SK-N-SH (cell line): ENCODE measurements around the gene CNTNAP2. TPM values are rescaled to one million over a fixed set of nuclear protein-coding genes. Genes with fewer than 3 reads are reported as not detected.

Source experiments
- CTCF ChIA-PET: fragments of 300-600, 350-600 bp; formaldehyde crosslinking; extraction: SDS; loops from one replicate; lab custom pipeline; 2021; lab: Yijun Ruan, JAX
- POLR2A ChIA-PET: fragments of 350-600 bp; sonication (Branson Sonifier 250); formaldehyde crosslinking; extraction: SDS; loops from one replicate; lab custom pipeline; 2020; ENCODE audit warnings: antibody characterized with exemption, inconsistent platforms; lab: Yijun Ruan, JAX
- DNase-seq: peaks from one replicate; pipeline ENCODE4 v3.0.0; 2012
- H2AFZ ChIP-seq: fragments of 200-600 bp; sonication (generic); 2 replicates; pipeline ENCODE4 v1.8.1; 2016; ENCODE audit warnings: antibody characterized with exemption, mild to moderate bottlenecking, low read depth
- H3F3A ChIP-seq: fragments of 200-600 bp; sonication (generic); replicated peaks from 2 replicates; pipeline ENCODE3; 2016; ENCODE audit warnings: antibody characterized with exemption, mild to moderate bottlenecking; ENCODE audit not compliant: insufficient read depth
- H3K27ac ChIP-seq, 2 experiments: fragments of 200-500 bp in 1 of 2; fragments of 200-600 bp in 1 of 2; sonication (Bioruptor generic) in 1 of 2; sonication (generic), shearing (Covaris generic) in 1 of 2; 2 replicates each; pipeline versions ENCODE4 v1.5.1 to v1.6.1; 2014 to 2016; ENCODE audit warnings: low read depth in 2 of 2, inconsistent platforms in 1 of 2, low read length in 1 of 2, mild to moderate bottlenecking in 1 of 2, mixed read lengths in 1 of 2
- H3K27me3 ChIP-seq: fragments of 200-600 bp; sonication (generic), shearing (Covaris generic); 2 replicates; pipeline ENCODE4 v1.6.1; 2016; ENCODE audit warnings: mixed run types; ENCODE audit not compliant: insufficient read depth
- H3K36me3 ChIP-seq, 2 experiments: fragments of 200-500 bp in 1 of 2; fragments of 200-600 bp in 1 of 2; sonication (Bioruptor generic) in 1 of 2; sonication (generic) in 1 of 2; replicated peaks in 1 of 2; 2 replicates each; pipeline versions ENCODE3 to v1.5.1; 2014 to 2016; ENCODE audit warnings: low read length in 1 of 2, mild to moderate bottlenecking in 1 of 2; ENCODE audit not compliant: insufficient read depth in 2 of 2, control insufficient read depth in 1 of 2
- H3K4me1 ChIP-seq, 2 experiments: fragments of 200-500 bp in 1 of 2; fragments of 200-600 bp in 1 of 2; sonication (Bioruptor generic) in 1 of 2; sonication (generic), shearing (Covaris generic) in 1 of 2; 2 replicates each; pipeline versions ENCODE4 v1.5.1 to v1.6.1; 2014 to 2016; ENCODE audit warnings: low read depth in 1 of 2, low read length in 1 of 2, mixed run types in 1 of 2; ENCODE audit not compliant: insufficient read depth in 2 of 2, control insufficient read depth in 1 of 2
- H3K4me2 ChIP-seq: fragments of 200-600 bp; sonication (generic), shearing (Covaris generic); 2 replicates; pipeline ENCODE4 v1.6.1; 2017; ENCODE audit warnings: mixed run types
- H3K4me3 ChIP-seq, 2 experiments: fragments of 200-500 bp in 1 of 2; fragments of 200-600 bp in 1 of 2; sonication (Bioruptor generic) in 1 of 2; sonication (generic), shearing (Covaris generic) in 1 of 2; 2 replicates each; pipeline versions ENCODE4 v1.5.1 to v1.8.1; 2014 to 2016; ENCODE audit warnings: low read depth in 2 of 2, inconsistent platforms in 1 of 2, low read length in 1 of 2, mild to moderate bottlenecking in 1 of 2, mixed read lengths in 1 of 2, moderate library complexity in 1 of 2
- H3K79me2 ChIP-seq: fragments of 200-600 bp; sonication (generic); 2 replicates; pipeline ENCODE4 v1.8.1; 2017; ENCODE audit warnings: mild to moderate bottlenecking; ENCODE audit not compliant: insufficient read depth
- H3K9ac ChIP-seq: fragments of 200-600 bp; sonication (generic); 2 replicates; pipeline ENCODE4 v1.6.1; 2017; ENCODE audit warnings: mixed run types
- H3K9me2 ChIP-seq: fragments of 200-600 bp; sonication (generic); 2 replicates; pipeline ENCODE4 v1.6.1; 2017; ENCODE audit warnings: mixed run types
- H3K9me3 ChIP-seq: fragments of 200-600 bp; sonication (generic); 2 replicates; pipeline ENCODE4 v1.6.1; 2017; ENCODE audit warnings: mixed run types, mild to moderate bottlenecking, moderate library complexity
- H4K20me1 ChIP-seq: fragments of 200-600 bp; sonication (generic); 2 replicates; pipeline ENCODE4 v1.6.1; 2017; ENCODE audit warnings: mild to moderate bottlenecking, mixed run types; ENCODE audit not compliant: insufficient read depth
- CHD2 ChIP-seq: fragments of 150-350 bp; IDR thresholded peaks from 2 replicates; pipeline ENCODE4 v1.6.1; 2018; ENCODE audit warnings: low read length; ENCODE audit not compliant: partially characterized antibody
- EZH2phosphoT487 ChIP-seq: fragments of 200-600 bp; sonication (generic); IDR thresholded peaks from 2 replicates; pipeline ENCODE4 v1.6.1; 2017; ENCODE audit warnings: low read depth, mixed run types, mild to moderate bottlenecking, antibody characterized with exemption, moderate library complexity, borderline replicate concordance
- MAX ChIP-seq: IDR thresholded peaks from 2 replicates; pipeline ENCODE4 v1.4.0; 2012; ENCODE audit warnings: low read depth
- MEF2A ChIP-seq: IDR thresholded peaks from 2 replicates; pipeline ENCODE4 v1.4.0; 2012; ENCODE audit warnings: low read depth, borderline replicate concordance
- NRF1 ChIP-seq: IDR thresholded peaks from 2 replicates; pipeline ENCODE4 v1.6.1; 2012; ENCODE audit warnings: low read depth, mild to moderate bottlenecking, low read length
- PBX3 ChIP-seq: IDR thresholded peaks from 2 replicates; pipeline ENCODE4; 2012
- POLR2AphosphoS5 ChIP-seq: IDR thresholded peaks from 2 replicates; pipeline ENCODE4 v1.6.1; 2012; ENCODE audit warnings: low read depth, low read length
- SIN3A ChIP-seq: IDR thresholded peaks from 2 replicates; pipeline ENCODE4 v1.6.1; 2012; ENCODE audit warnings: low read depth, mild to moderate bottlenecking, low read length, moderate library complexity, borderline replicate concordance
- SMC3 ChIP-seq: IDR thresholded peaks from 2 replicates; pipeline ENCODE4 v1.6.1; 2012; ENCODE audit warnings: low read depth, low read length, improper control_type of control experiment
- TAF1 ChIP-seq: IDR thresholded peaks from 2 replicates; pipeline ENCODE4 v1.6.1; 2012; ENCODE audit warnings: low read depth, mild to moderate bottlenecking, low read length, moderate library complexity, borderline replicate concordance
- TCF12 ChIP-seq: IDR thresholded peaks from 2 replicates; pipeline ENCODE4 v1.4.0; 2012
- TEAD4 ChIP-seq: IDR thresholded peaks from 2 replicates; pipeline ENCODE4 v1.4.0; 2012; ENCODE audit warnings: mild to moderate bottlenecking, borderline replicate concordance; ENCODE audit not compliant: insufficient read depth
- WGBS: methylation state at CpG from one replicate; pipeline ENCODE4 v1.1.6; 2017; ENCODE audit warnings: low lambda C conversion rate; 5-methylcytosine and 5-hydroxymethylcytosine counted together
- polyA plus RNA-seq, 3 experiments: library from polyadenylated mRNA; depleted of rRNA; stranded (reverse); fragments of >200 nt; gene quantifications; 2 replicates each; pipeline ENCODE4 v1.2.3, GENCODE V29; 2012
- TF ChIP-seq, protein P1 (sequence below): IDR thresholded peaks from 2 replicates; pipeline ENCODE4 v1.4.0; 2012; ENCODE audit warnings: low read depth, borderline replicate concordance
- TF ChIP-seq, protein P2 (sequence below): fragments of 150-350 bp; IDR thresholded peaks from 2 replicates; pipeline ENCODE4 v1.6.1; 2016; ENCODE audit warnings: mild to moderate bottlenecking, low read depth, low read length
- TF ChIP-seq, protein P3 (sequence below): IDR thresholded peaks from 2 replicates; pipeline ENCODE4 v1.4.0; 2012; ENCODE audit warnings: low read depth, borderline replicate concordance
- TF ChIP-seq, protein P4 (sequence below): fragments of 150-350 bp; IDR thresholded peaks from 2 replicates; pipeline ENCODE4 v1.6.1; 2017; ENCODE audit warnings: antibody characterized with exemption, low read length, low read depth, borderline replicate concordance

CNTNAP2 gene
- polyA plus RNA-seq, 1 of the 3 experiments (the other 2 are of a cell fraction): 3.4 TPM

GRCh38 chr7:147858421-147858820, 1741.8 kb downstream of the CNTNAP2 start:
- no peaks in the 10 kb centered on the region for H3K9me3 ChIP-seq
- no peaks in the 10 kb centered on the region for H3K9me2 ChIP-seq
- no peaks in the 10 kb centered on the region for H4K20me1 ChIP-seq
- H3K27me3 ChIP-seq: no peaks in the 10 kb centered on the region
- peaks cover 0 to 25% of the 10 kb centered on the region in 2 experiments; a peak in 2 of 4 replicates for H3K4me1 ChIP-seq
- H3K9ac ChIP-seq: peak overlapping the region; percentile 7; the same call in 1 of the 2 replicates
- ChIA-PET CTCF (interaction anchor here (1.8 kb wide), 1 partner anchor 15 kb away, joined by 4 read pairs; no protein-coding TSS in a partner anchor), POLR2A (interaction anchor here (0.5 kb wide), 1 partner anchor 8 kb away, joined by 3 read pairs; no protein-coding TSS in a partner anchor)
- 69% methylated on average over 3 of the region's 3 CpGs for WGBS
- TF ChIP-seq TAF1 (no peak), NRF1 (no peak), POLR2AphosphoS5 (no peak)
- TF ChIP-seq, protein P1, sequence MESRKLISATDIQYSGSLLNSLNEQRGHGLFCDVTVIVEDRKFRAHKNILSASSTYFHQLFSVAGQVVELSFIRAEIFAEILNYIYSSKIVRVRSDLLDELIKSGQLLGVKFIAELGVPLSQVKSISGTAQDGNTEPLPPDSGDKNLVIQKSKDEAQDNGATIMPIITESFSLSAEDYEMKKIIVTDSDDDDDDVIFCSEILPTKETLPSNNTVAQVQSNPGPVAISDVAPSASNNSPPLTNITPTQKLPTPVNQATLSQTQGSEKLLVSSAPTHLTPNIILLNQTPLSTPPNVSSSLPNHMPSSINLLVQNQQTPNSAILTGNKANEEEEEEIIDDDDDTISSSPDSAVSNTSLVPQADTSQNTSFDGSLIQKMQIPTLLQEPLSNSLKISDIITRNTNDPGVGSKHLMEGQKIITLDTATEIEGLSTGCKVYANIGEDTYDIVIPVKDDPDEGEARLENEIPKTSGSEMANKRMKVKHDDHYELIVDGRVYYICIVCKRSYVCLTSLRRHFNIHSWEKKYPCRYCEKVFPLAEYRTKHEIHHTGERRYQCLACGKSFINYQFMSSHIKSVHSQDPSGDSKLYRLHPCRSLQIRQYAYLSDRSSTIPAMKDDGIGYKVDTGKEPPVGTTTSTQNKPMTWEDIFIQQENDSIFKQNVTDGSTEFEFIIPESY: no peak
- TF ChIP-seq, protein P2, sequence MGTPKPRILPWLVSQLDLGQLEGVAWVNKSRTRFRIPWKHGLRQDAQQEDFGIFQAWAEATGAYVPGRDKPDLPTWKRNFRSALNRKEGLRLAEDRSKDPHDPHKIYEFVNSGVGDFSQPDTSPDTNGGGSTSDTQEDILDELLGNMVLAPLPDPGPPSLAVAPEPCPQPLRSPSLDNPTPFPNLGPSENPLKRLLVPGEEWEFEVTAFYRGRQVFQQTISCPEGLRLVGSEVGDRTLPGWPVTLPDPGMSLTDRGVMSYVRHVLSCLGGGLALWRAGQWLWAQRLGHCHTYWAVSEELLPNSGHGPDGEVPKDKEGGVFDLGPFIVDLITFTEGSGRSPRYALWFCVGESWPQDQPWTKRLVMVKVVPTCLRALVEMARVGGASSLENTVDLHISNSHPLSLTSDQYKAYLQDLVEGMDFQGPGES: no peak
- H3K4me2 ChIP-seq: peak overlapping the region; percentile 2; the same call in 1 of the 2 replicates
- no peaks in the 10 kb centered on the region for H3K36me3 ChIP-seq
- no peak overlapping the region for H3K4me3 ChIP-seq
- H2AFZ ChIP-seq: no peak overlapping the region
- no peaks in the 10 kb centered on the region for H3K79me2 ChIP-seq
- peak overlapping the region in 1 of 2 experiments; percentile 68; a peak in 2 of 4 replicates for H3K27ac ChIP-seq
- no peak for DNase-seq
- peaks cover 28% of the 10 kb centered on the region for H3F3A ChIP-seq

DNA sequence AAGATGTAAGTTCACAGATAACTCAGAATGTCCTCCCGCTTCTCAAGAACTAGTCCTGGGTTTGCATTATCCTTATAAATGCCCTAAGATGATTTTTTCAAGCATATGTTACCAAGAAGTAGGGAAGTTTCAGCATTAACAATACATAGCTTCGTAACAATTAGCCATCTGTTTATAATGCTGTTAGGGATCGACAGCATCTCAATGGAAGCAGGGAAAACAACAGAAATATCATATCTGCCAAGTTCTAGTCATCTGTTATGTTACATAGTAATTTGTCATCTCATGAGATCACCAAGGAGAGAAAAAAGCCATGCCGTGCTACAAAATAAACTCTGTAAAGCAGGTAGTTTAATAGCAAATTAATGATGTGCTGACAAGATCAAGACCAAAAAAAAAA, 1742.4 kb downstream of the CNTNAP2 start:
- Histone ChIP-seq H3K27me3 (no peaks in the 10 kb centered on the region), H4K20me1 (no peaks in the 10 kb centered on the region), H3K9me2 (no peaks in the 10 kb centered on the region), H3K79me2 (no peaks in the 10 kb centered on the region), H3K4me1 (peaks cover 0 to 25% of the 10 kb centered on the region in 2 experiments; a peak in 2 of 4 replicates), H3K4me2 (peak overlapping the region; percentile 2; the same call in 1 of the 2 replicates), H3K27ac (peak overlapping the region in 1 of 2 experiments; percentile 68; a peak in 2 of 4 replicates), H3F3A (peaks cover 28% of the 10 kb centered on the region), H3K9ac (peak overlapping the region; percentile 7; the same call in 1 of the 2 replicates), H3K4me3 (no peak overlapping the region), H2AFZ (no peak overlapping the region), H3K9me3 (no peaks in the 10 kb centered on the region), H3K36me3 (no peaks in the 10 kb centered on the region)
- no peak for DNase-seq
- WGBS: 46% methylated on average over 4 of the region's 4 CpGs
- ChIA-PET CTCF (no interaction called here), POLR2A (interaction anchor here (0.5 kb wide), 1 partner anchor 7 kb away, joined by 3 read pairs; no protein-coding TSS in a partner anchor)
- TF ChIP-seq, protein P3, sequence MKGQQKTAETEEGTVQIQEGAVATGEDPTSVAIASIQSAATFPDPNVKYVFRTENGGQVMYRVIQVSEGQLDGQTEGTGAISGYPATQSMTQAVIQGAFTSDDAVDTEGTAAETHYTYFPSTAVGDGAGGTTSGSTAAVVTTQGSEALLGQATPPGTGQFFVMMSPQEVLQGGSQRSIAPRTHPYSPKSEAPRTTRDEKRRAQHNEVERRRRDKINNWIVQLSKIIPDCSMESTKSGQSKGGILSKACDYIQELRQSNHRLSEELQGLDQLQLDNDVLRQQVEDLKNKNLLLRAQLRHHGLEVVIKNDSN: no peak
- TF ChIP-seq CHD2 (no peak), TEAD4 (no peak), PBX3 (no peak), MAX (no peak), SIN3A (no peak), TAF1 (no peak), MEF2A (no peak), TCF12 (no peak), EZH2phosphoT487 (no peak), SMC3 (no peak)
- TF ChIP-seq, protein P4, sequence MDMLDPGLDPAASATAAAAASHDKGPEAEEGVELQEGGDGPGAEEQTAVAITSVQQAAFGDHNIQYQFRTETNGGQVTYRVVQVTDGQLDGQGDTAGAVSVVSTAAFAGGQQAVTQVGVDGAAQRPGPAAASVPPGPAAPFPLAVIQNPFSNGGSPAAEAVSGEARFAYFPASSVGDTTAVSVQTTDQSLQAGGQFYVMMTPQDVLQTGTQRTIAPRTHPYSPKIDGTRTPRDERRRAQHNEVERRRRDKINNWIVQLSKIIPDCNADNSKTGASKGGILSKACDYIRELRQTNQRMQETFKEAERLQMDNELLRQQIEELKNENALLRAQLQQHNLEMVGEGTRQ: no peak
- TF ChIP-seq, protein P1: no peak
